HCT116 (cell line): Measurements from ENCODE around the gene NT5E. TPM values are rescaled to one million over a fixed set of nuclear protein-coding genes. Genes with fewer than 3 reads are reported as not detected.

Source experiments
- ATAC-seq: fragments of 200-7000 bp; cut with Tn5 transposase; 2 replicates; pipeline ENCODE4 v1.9.1; 2020; ENCODE audit warnings: mild to moderate bottlenecking, moderate library complexity
- BruUV-seq: library from RNA; stranded (reverse); fragments of 400-500 nt; replicated peaks from 2 replicates; lab custom pipeline; 2021; lab: Mats Ljungman, UMichigan
- CTCF ChIA-PET: fragments of 300-600 bp; sonication (Branson Sonifier 250); formaldehyde crosslinking; loops from one replicate; lab custom pipeline; 2021; ENCODE audit warnings: antibody characterized with exemption; lab: Charles Lee
- POLR2A ChIA-PET: fragments of 300-600, 350-600 bp; sonication (Branson Sonifier 250); formaldehyde crosslinking; loops from one replicate; lab custom pipeline; 2021; ENCODE audit warnings: antibody characterized with exemption; lab: Charles Lee
- RAD21 ChIA-PET, 2 experiments: fragments of 300-600 bp; sonication (Branson Sonifier 250); formaldehyde crosslinking; loops; one replicate each; lab custom pipeline; 2023; ENCODE audit warnings: low total read pairs in 2 of 2; ENCODE audit not compliant: uncharacterized antibody in 2 of 2, unreplicated experiment in 2 of 2, low non-redundant PET in 1 of 2; lab: Charles Lee
- DNase-seq: peaks from one replicate; pipeline ENCODE4 v3.0.0-alpha.2; 2010; ENCODE audit warnings: low read depth, low spot score
- H2AFZ ChIP-seq: fragments of 200-600 bp; shearing (Covaris generic), sonication (generic); 2 replicates; pipeline ENCODE4 v1.6.1; 2017; ENCODE audit warnings: low read depth, mixed run types, mixed read lengths, antibody characterized with exemption, low read length; ENCODE audit not compliant: poor library complexity, severe bottlenecking
- H3K27ac ChIP-seq: 2 replicates; pipeline ENCODE4 v1.5.1; 2012; ENCODE audit warnings: low read depth, low read length
- H3K27me3 ChIP-seq: fragments of 200-600 bp; sonication (generic); 2 replicates; pipeline ENCODE4 v1.6.1; 2016; ENCODE audit warnings: mixed run types, low read length, mixed read lengths; ENCODE audit not compliant: insufficient read depth
- H3K36me3 ChIP-seq, 2 experiments: fragments of 200-500 bp in 1 of 2; fragments of 200-600 bp in 1 of 2; sonication (Bioruptor generic) in 1 of 2; sonication (generic) in 1 of 2; 2 replicates each; pipeline versions ENCODE4 v1.5.1 to v1.6.1; 2014 to 2016; ENCODE audit warnings: low read length in 2 of 2, inconsistent platforms in 1 of 2, mixed read lengths in 1 of 2, mixed run types in 1 of 2; ENCODE audit not compliant: insufficient read depth in 2 of 2, control insufficient read depth in 1 of 2
- H3K4me1 ChIP-seq, 2 experiments: fragments of 200-600 bp in 1 of 2; sonication (generic) in 1 of 2; 2 replicates each; pipeline versions ENCODE4 v1.5.1 to v1.6.1; 2012 to 2017; ENCODE audit warnings: low read length in 2 of 2, inconsistent platforms in 1 of 2, mild to moderate bottlenecking in 1 of 2, mixed read lengths in 1 of 2, mixed run types in 1 of 2, moderate library complexity in 1 of 2; ENCODE audit not compliant: insufficient read depth in 2 of 2, control insufficient read depth in 1 of 2
- H3K4me2 ChIP-seq: fragments of 200-600 bp; sonication (generic); 2 replicates; pipeline ENCODE4 v1.6.1; 2017; ENCODE audit warnings: mixed run types, low read length, mixed read lengths
- H3K4me3 ChIP-seq, 2 experiments: fragments of 200-600 bp in 1 of 2; sonication (generic) in 1 of 2; replicated peaks in 1 of 2; 2 replicates each; pipeline ENCODE4 v1.5.1; 2011 to 2016; ENCODE audit warnings: low read length in 2 of 2, control low read depth in 1 of 2, low read depth in 1 of 2, mild to moderate bottlenecking in 1 of 2, mixed read lengths in 1 of 2, mixed run types in 1 of 2
- H3K79me2 ChIP-seq: fragments of 200-600 bp; sonication (generic); 2 replicates; pipeline ENCODE4 v1.6.1; 2017; ENCODE audit warnings: mild to moderate bottlenecking, mixed run types, low read length, moderate library complexity, mixed read lengths; ENCODE audit not compliant: insufficient read depth
- H3K9ac ChIP-seq: fragments of 200-600 bp; sonication (generic); 2 replicates; pipeline ENCODE4 v1.6.1; 2016; ENCODE audit warnings: low read length, mixed read lengths
- H3K9me2 ChIP-seq: fragments of 200-600 bp; sonication (generic), shearing (Covaris generic); 2 replicates; pipeline ENCODE4 v1.6.1; 2017; ENCODE audit warnings: mixed run types, mild to moderate bottlenecking, moderate library complexity; ENCODE audit not compliant: insufficient read depth
- H3K9me3 ChIP-seq, 2 experiments: fragments of 200-500 bp in 1 of 2; fragments of 200-600 bp in 1 of 2; sonication (Bioruptor generic) in 1 of 2; sonication (generic) in 1 of 2; 2 replicates each; pipeline ENCODE4 v1.6.1; 2014 to 2017; ENCODE audit warnings: low read length in 2 of 2, mixed read lengths in 2 of 2, inconsistent platforms in 1 of 2, low read depth in 1 of 2, mild to moderate bottlenecking in 1 of 2, mixed run types in 1 of 2, moderate library complexity in 1 of 2; ENCODE audit not compliant: control insufficient read depth in 1 of 2, insufficient read depth in 1 of 2
- H4K20me1 ChIP-seq: fragments of 200-600 bp; sonication (generic), shearing (Covaris generic); 2 replicates; pipeline ENCODE4 v1.6.1; 2017; ENCODE audit warnings: mixed run types, mild to moderate bottlenecking, moderate library complexity; ENCODE audit not compliant: insufficient read depth
- CEBPB ChIP-seq: IDR thresholded peaks from 2 replicates; pipeline ENCODE4 v1.6.1; 2012; ENCODE audit warnings: low read depth
- EGR1 ChIP-seq: IDR thresholded peaks from 2 replicates; pipeline ENCODE4 v1.6.1; 2012; ENCODE audit warnings: low read depth
- ELF1 ChIP-seq: IDR thresholded peaks from 2 replicates; pipeline ENCODE4 v1.6.1; 2012; ENCODE audit warnings: low read depth, borderline replicate concordance
- FOSL1 ChIP-seq: IDR thresholded peaks from 2 replicates; pipeline ENCODE4 v1.6.1; 2012; ENCODE audit warnings: low read depth
- POLR2A ChIP-seq: IDR thresholded peaks from 2 replicates; pipeline ENCODE4 v1.7.0; 2011; ENCODE audit warnings: borderline replicate concordance; ENCODE audit not compliant: insufficient read depth, insufficient read length; ENCODE audit errors: extremely low read depth
- POLR2AphosphoS5 ChIP-seq: IDR thresholded peaks from 2 replicates; pipeline ENCODE4 v1.6.1; 2011; ENCODE audit warnings: mild to moderate bottlenecking, low read depth, low read length, moderate library complexity
- YY1 ChIP-seq: IDR thresholded peaks from 2 replicates; pipeline ENCODE4 v1.6.1; 2011; ENCODE audit warnings: low read length, low read depth, moderate library complexity, mild to moderate bottlenecking; ENCODE audit not compliant: insufficient replicate concordance; ENCODE audit errors: extremely low read depth
- intact Hi-C: fragments of 100-400 bp; cut with micrococcal nuclease; formaldehyde crosslinking; loops from 2 replicates; pipeline ENCODE4 v1.10.0; 2022
- total RNA-seq: library from RNA; stranded (reverse); gene quantifications from one replicate; pipeline ENCODE4 v1.2.1, GENCODE V29; 2021; ENCODE audit not compliant: unreplicated experiment
- TF ChIP-seq, protein P1 (sequence below), 3 experiments: fragments of 200-600 bp in 1 of 3; sonication (generic) in 1 of 3; IDR thresholded peaks in 2 of 3; conservative IDR thresholded peaks in 1 of 3; 2 replicates each; pipeline ENCODE4 v1.5.1; 2012 to 2017; ENCODE audit warnings: low read depth in 2 of 3, low read length in 2 of 3, antibody characterized with exemption in 1 of 3, borderline replicate concordance in 1 of 3, control low read depth in 1 of 3, mild to moderate bottlenecking in 1 of 3, mixed read lengths in 1 of 3, mixed run types in 1 of 3, moderate library complexity in 1 of 3; ENCODE audit not compliant: insufficient read depth in 1 of 3
- TF ChIP-seq, protein P2 (sequence below): IDR thresholded peaks from 2 replicates; pipeline ENCODE4 v1.6.1; 2012
- TF ChIP-seq, protein P3 (sequence below): IDR thresholded peaks from 2 replicates; pipeline ENCODE4 v1.6.1; 2012
- TF ChIP-seq, protein P4 (sequence below): IDR thresholded peaks from 2 replicates; pipeline ENCODE4 v1.6.1; 2011; ENCODE audit warnings: mild to moderate bottlenecking, low read length, moderate library complexity; ENCODE audit not compliant: insufficient replicate concordance; ENCODE audit errors: extremely low read depth

Gene NT5E
- total RNA-seq, 1 experiment from 2014 or later = 68.2 TPM

DNA sequence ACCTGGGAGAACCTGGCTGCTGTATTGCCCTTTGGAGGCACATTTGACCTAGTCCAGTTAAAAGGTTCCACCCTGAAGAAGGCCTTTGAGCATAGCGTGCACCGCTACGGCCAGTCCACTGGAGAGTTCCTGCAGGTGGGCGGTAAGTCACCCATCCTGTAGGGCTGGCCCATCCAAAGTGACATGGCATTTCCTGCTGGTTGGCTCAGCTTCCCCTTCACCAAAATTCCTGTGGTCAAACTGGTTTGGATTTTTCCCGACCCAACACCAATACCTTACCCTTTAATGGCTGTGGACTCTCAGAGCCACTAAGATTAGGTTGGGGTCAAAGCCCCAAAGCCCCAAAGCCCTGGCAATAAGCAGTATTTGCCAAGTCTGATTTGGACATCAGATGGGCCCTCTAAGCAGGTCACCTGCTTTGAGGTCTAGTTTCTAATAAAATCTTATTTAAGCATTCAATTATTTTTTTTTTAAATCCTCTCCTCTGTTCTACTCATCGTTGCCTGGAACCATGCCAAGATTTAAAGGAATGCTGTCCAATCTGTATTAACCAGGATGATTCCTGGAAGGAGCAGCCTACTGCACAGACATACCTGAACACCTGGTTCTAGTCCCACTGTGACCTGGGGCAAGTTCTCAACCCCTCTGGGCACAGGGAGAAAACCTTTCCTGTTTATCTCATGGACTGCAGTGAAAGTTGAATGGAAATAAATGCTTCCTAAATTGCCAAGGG lies 40.8 kb downstream of the NT5E start (continued):
- TF ChIP-seq, protein P1, sequence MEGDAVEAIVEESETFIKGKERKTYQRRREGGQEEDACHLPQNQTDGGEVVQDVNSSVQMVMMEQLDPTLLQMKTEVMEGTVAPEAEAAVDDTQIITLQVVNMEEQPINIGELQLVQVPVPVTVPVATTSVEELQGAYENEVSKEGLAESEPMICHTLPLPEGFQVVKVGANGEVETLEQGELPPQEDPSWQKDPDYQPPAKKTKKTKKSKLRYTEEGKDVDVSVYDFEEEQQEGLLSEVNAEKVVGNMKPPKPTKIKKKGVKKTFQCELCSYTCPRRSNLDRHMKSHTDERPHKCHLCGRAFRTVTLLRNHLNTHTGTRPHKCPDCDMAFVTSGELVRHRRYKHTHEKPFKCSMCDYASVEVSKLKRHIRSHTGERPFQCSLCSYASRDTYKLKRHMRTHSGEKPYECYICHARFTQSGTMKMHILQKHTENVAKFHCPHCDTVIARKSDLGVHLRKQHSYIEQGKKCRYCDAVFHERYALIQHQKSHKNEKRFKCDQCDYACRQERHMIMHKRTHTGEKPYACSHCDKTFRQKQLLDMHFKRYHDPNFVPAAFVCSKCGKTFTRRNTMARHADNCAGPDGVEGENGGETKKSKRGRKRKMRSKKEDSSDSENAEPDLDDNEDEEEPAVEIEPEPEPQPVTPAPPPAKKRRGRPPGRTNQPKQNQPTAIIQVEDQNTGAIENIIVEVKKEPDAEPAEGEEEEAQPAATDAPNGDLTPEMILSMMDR (IDR thresholded peaks at IDR 0.05 in 2 of 3, conservative IDR thresholded peaks at IDR 0.05 in 1 of 3; ENCODE audit: borderline replicate concordance in 1 of 3, insufficient read depth in 1 of 3, low read depth in 2 of 3, low read length in 2 of 3) = no peak
- TF ChIP-seq EGR1 = peak; percentile 78
- no peak; the same call in 1 of the 2 replicates for TF ChIP-seq FOSL1
- no peak for TF ChIP-seq POLR2A

DNA sequence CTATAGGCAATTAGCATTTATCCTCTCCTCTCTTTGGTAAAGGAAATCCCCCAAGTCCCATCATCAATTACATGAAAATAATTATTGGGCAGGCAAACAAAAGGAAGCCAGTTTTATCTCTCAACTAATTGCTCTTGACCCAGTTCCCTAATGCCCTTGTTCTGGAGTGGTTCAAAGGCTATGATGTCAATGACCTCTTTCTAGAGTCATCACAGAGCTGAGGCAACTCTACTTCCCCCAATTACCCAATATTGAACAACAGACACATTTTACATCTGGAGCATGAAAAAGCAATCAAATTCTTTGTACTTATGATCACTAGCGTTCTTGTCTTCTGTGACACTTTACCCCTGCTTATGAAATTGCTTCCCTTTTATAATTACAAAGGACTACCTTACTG lies 43.5 kb downstream of the NT5E start:
- BruUV-seq = no TSS peak
- no peak for DNase-seq
- no peaks in the 10 kb centered on the region for H3K9me2 ChIP-seq
- peaks cover 32 to 44% of the 10 kb centered on the region in 2 experiments for H3K4me1 ChIP-seq
- no peak for TF ChIP-seq CEBPB
- no peak for TF ChIP-seq POLR2AphosphoS5
- TF ChIP-seq, protein P2, sequence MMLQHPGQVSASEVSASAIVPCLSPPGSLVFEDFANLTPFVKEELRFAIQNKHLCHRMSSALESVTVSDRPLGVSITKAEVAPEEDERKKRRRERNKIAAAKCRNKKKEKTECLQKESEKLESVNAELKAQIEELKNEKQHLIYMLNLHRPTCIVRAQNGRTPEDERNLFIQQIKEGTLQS = no peak
- TF ChIP-seq ELF1 = no peak
- TF ChIP-seq, protein P3, sequence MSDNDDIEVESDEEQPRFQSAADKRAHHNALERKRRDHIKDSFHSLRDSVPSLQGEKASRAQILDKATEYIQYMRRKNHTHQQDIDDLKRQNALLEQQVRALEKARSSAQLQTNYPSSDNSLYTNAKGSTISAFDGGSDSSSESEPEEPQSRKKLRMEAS = no peak
- TF ChIP-seq YY1 = no peak
- TF ChIP-seq EGR1 = no peak
- TF ChIP-seq, protein P4, sequence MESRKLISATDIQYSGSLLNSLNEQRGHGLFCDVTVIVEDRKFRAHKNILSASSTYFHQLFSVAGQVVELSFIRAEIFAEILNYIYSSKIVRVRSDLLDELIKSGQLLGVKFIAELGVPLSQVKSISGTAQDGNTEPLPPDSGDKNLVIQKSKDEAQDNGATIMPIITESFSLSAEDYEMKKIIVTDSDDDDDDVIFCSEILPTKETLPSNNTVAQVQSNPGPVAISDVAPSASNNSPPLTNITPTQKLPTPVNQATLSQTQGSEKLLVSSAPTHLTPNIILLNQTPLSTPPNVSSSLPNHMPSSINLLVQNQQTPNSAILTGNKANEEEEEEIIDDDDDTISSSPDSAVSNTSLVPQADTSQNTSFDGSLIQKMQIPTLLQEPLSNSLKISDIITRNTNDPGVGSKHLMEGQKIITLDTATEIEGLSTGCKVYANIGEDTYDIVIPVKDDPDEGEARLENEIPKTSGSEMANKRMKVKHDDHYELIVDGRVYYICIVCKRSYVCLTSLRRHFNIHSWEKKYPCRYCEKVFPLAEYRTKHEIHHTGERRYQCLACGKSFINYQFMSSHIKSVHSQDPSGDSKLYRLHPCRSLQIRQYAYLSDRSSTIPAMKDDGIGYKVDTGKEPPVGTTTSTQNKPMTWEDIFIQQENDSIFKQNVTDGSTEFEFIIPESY = no peak
- TF ChIP-seq, all 23 proteins: peak for 0
- ChIA-PET RAD21 (no interaction called here), CTCF (interaction anchor here (5.2 kb wide), 1 partner anchor 10 kb away, joined by 26 read pairs; no protein-coding TSS in a partner anchor), POLR2A (no interaction called here)
- intact Hi-C loops = no loop called here
- Histone ChIP-seq H3K4me2 (no peak overlapping the region), H3K9ac (no peak overlapping the region), H3K36me3 (peaks cover 0 to 16% of the 10 kb centered on the region in 2 experiments; a peak in 2 of 4 replicates), H3K9me3 (no peaks in the 10 kb centered on the region), H3K27me3 (no peaks in the 10 kb centered on the region), H3K4me3 (no peak overlapping the region), H3K27ac (no peak overlapping the region), H3K79me2 (no peaks in the 10 kb centered on the region), H4K20me1 (no peaks in the 10 kb centered on the region), H2AFZ (no peak overlapping the region)
- ATAC-seq = no peak
